Stimulated activated CD4-positive, alpha-beta T cell treated with anti-CD3 and anti-CD28 coated beads, Interleukin-12 subunit alpha, Interleukin-12 subunit beta, amount 100 ng/mL, for 48 hours (primary cell): ENCODE results near the gene NRXN3.
"Not testable (repeated sequence)": the region's sequence is repeated elsewhere in the genome, so short reads cannot be mapped to it uniquely, and the experiment has no call there.

Experiments
- DNase-seq, 3 donors: peaks; one replicate each; pipeline ENCODE4 v3.0.0-alpha.2; 2020; ENCODE audit warnings: low read depth in 2 of 3, low spot score in 1 of 3

The NRXN3 gene

GRCh38 chr14:78403278-78403815 lies 233.2 kb downstream of the NRXN3 start:
- no peak for DNase-seq

- DNase-seq: no peak
Measured at GRCh38 chr14:78405079-78405856, 235.1 kb downstream of the NRXN3 start.

- no peak for DNase-seq
Measured at GRCh38 chr14:78412475-78412874, 242.3 kb downstream of the NRXN3 start.

GRCh38 chr14:78414172-78414571 lies 244.0 kb downstream of the NRXN3 start:
- no peak for DNase-seq

- DNase-seq: no peak
Measured at GRCh38 chr14:78417532-78417931, 247.4 kb downstream of the NRXN3 start.

GRCh38 chr14:78424311-78424710 lies 254.1 kb downstream of the NRXN3 start:
- no peak for DNase-seq

- DNase-seq: no peak
Measured at GRCh38 chr14:78425330-78425729, 255.2 kb downstream of the NRXN3 start.

- no peak for DNase-seq
Measured at GRCh38 chr14:78425782-78426181, 255.6 kb downstream of the NRXN3 start.

- DNase-seq: no peak
Measured at GRCh38 chr14:78432046-78432445, 261.9 kb downstream of the NRXN3 start.

GRCh38 chr14:78437448-78437847 lies 267.3 kb downstream of the NRXN3 start:
- not testable (repeated sequence) for DNase-seq

GRCh38 chr14:78440356-78440894 lies 270.3 kb downstream of the NRXN3 start:
- no peak for DNase-seq

- DNase-seq: no peak
Measured at GRCh38 chr14:78443834-78444233, 273.7 kb downstream of the NRXN3 start.

GRCh38 chr14:78445275-78445674 lies 275.1 kb downstream of the NRXN3 start:
- no peak for DNase-seq

- no peak for DNase-seq
Measured at GRCh38 chr14:78446807-78447206, 276.6 kb downstream of the NRXN3 start.

- DNase-seq: peak; percentile 1 to 56 (median 4)
Measured at GRCh38 chr14:78448164-78449094, 278.3 kb downstream of the NRXN3 start.

- no peak for DNase-seq
Measured at GRCh38 chr14:78450669-78451318, 280.6 kb downstream of the NRXN3 start.

GRCh38 chr14:78451319-78451695 lies 281.1 kb downstream of the NRXN3 start:
- DNase-seq: no peak

- DNase-seq: no peak
Measured at GRCh38 chr14:78455896-78456435, 285.8 kb downstream of the NRXN3 start.

GRCh38 chr14:78469947-78470346 lies 299.8 kb downstream of the NRXN3 start:
- no peak for DNase-seq

- no peak for DNase-seq
Measured at GRCh38 chr14:78479127-78479780, 309.1 kb downstream of the NRXN3 start.
